Astrocyte (in vitro differentiated cells and primary cell): Measurements from ENCODE around the gene TMEM138. TPM values are rescaled to one million over a fixed set of nuclear protein-coding genes. Genes with fewer than 3 reads are reported as not detected.

Experiments used
- DNase-seq: peaks from one replicate; pipeline ENCODE4 v3.0.0-alpha.2; 2010; ENCODE audit warnings: low read depth
- FAIRE-seq: peaks from 2 replicates; lab custom pipeline; 2011; peaks lifted over from hg19 to GRCh38; lab: Jason Lieb, UNC
- H2AFZ ChIP-seq: 2 replicates; pipeline ENCODE4 v1.6.0; 2012; ENCODE audit warnings: low read depth, low read length, inconsistent platforms
- H3K27ac ChIP-seq: 2 replicates; pipeline ENCODE4 v1.5.1; 2011; ENCODE audit warnings: low read depth, low read length, inconsistent platforms
- H3K27me3 ChIP-seq: 2 replicates; pipeline ENCODE4 v1.6.0; 2011; ENCODE audit warnings: low read length, inconsistent platforms; ENCODE audit not compliant: insufficient read depth
- H3K36me3 ChIP-seq: 2 replicates; pipeline ENCODE4 v1.5.1; 2011; ENCODE audit warnings: low read length, inconsistent platforms; ENCODE audit not compliant: insufficient read depth
- H3K4me1 ChIP-seq: 2 replicates; pipeline ENCODE4 v1.5.1; 2011; ENCODE audit warnings: low read length, inconsistent platforms; ENCODE audit not compliant: insufficient read depth
- H3K4me2 ChIP-seq: 2 replicates; pipeline ENCODE4 v1.6.0; 2012; ENCODE audit warnings: low read length, inconsistent platforms
- H3K4me3 ChIP-seq: 2 replicates; pipeline ENCODE4 v1.5.1; 2011; ENCODE audit warnings: low read depth, mild to moderate bottlenecking, low read length, inconsistent platforms; ENCODE audit not compliant: insufficient read depth
- H3K79me2 ChIP-seq: 2 replicates; pipeline ENCODE4 v1.6.0; 2012; ENCODE audit warnings: mild to moderate bottlenecking, low read length, inconsistent platforms; ENCODE audit not compliant: insufficient read depth
- H3K9ac ChIP-seq: 2 replicates; pipeline ENCODE4 v1.6.0; 2012; ENCODE audit warnings: mild to moderate bottlenecking, low read length, inconsistent platforms
- H3K9me3 ChIP-seq: 2 replicates; pipeline ENCODE4 v1.5.1; 2012; ENCODE audit warnings: low read depth, mild to moderate bottlenecking, low read length, inconsistent platforms; ENCODE audit not compliant: insufficient read depth
- H4K20me1 ChIP-seq: 2 replicates; pipeline ENCODE4 v1.6.0; 2012; ENCODE audit warnings: low read length, inconsistent platforms; ENCODE audit not compliant: insufficient read depth
- H3K27ac Mint-ChIP-seq: one replicate; pipeline ENCODE4 v1.8.0; 2021; ENCODE audit warnings: mild to moderate bottlenecking, mixed read lengths; ENCODE audit not compliant: unreplicated experiment
- H3K27me3 Mint-ChIP-seq: one replicate; pipeline ENCODE4 v1.8.0; 2021; ENCODE audit warnings: low read depth, mixed read lengths; ENCODE audit not compliant: unreplicated experiment
- H3K36me3 Mint-ChIP-seq: one replicate; pipeline ENCODE4 v1.8.0; 2021; ENCODE audit warnings: low read depth, mixed read lengths; ENCODE audit not compliant: unreplicated experiment
- H3K4me1 Mint-ChIP-seq: one replicate; pipeline ENCODE4 v1.8.0; 2021; ENCODE audit warnings: low read depth, mixed read lengths; ENCODE audit not compliant: unreplicated experiment
- H3K4me3 Mint-ChIP-seq: one replicate; pipeline ENCODE4 v1.8.0; 2021; ENCODE audit warnings: mild to moderate bottlenecking, moderate library complexity, mixed read lengths; ENCODE audit not compliant: unreplicated experiment
- H3K9me3 Mint-ChIP-seq: one replicate; pipeline ENCODE4 v1.8.0; 2021; ENCODE audit warnings: mild to moderate bottlenecking, mixed read lengths; ENCODE audit not compliant: unreplicated experiment
- CTCF ChIP-seq: IDR thresholded peaks from 2 replicates; pipeline ENCODE4 v1.5.1; 2011; ENCODE audit warnings: low read depth, mild to moderate bottlenecking, inconsistent platforms, low read length, moderate library complexity; ENCODE audit not compliant: insufficient read depth
- EZH2 ChIP-seq: IDR thresholded peaks from 2 replicates; pipeline ENCODE4 v1.6.1; 2012; ENCODE audit warnings: mild to moderate bottlenecking, low read length, inconsistent platforms; ENCODE audit not compliant: insufficient read depth
- total RNA-seq: library from RNA; stranded (reverse); gene quantifications from 2 replicates; pipeline ENCODE4 v1.2.1, GENCODE V29; 2021

TMEM138 gene
- total RNA-seq, 1 donor from 2014 or later, result 36.8 TPM

GRCh38 chr11:61338783-61339489 lies 23.2 kb upstream of the TMEM138 start:
- Histone ChIP-seq H3K27ac (no peak overlapping the region), H3K36me3 (no peaks in the 10 kb centered on the region), H2AFZ (no peak overlapping the region), H3K4me3 (no peak overlapping the region), H4K20me1 (no peaks in the 10 kb centered on the region), H3K9ac (no peak overlapping the region), H3K9me3 (no peaks in the 10 kb centered on the region), H3K27me3 (no peaks in the 10 kb centered on the region), H3K4me2 (no peak overlapping the region), H3K4me1 (peaks cover 10% of the 10 kb centered on the region), H3K79me2 (no peaks in the 10 kb centered on the region)
- DNase-seq (no peak), FAIRE-seq (no peak)
- H3K36me3 Mint-ChIP-seq, result peaks cover 17% of the 10 kb centered on the region
- H3K4me1 Mint-ChIP-seq, result peaks cover 6% of the 10 kb centered on the region
- TF ChIP-seq CTCF (no peak), EZH2 (no peak)
- H3K27me3 Mint-ChIP-seq, result peaks cover 6% of the 10 kb centered on the region
- no peak overlapping the region for H3K4me3 Mint-ChIP-seq
- H3K27ac Mint-ChIP-seq, result no peak overlapping the region
- no peaks in the 10 kb centered on the region for H3K9me3 Mint-ChIP-seq

GRCh38 chr11:61339490-61339878 lies 22.7 kb upstream of the TMEM138 start:
- FAIRE-seq (no peak), DNase-seq (no peak)
- Histone ChIP-seq H3K4me2 (no peak overlapping the region), H2AFZ (no peak overlapping the region), H3K36me3 (no peaks in the 10 kb centered on the region), H3K79me2 (no peaks in the 10 kb centered on the region), H3K27ac (no peak overlapping the region), H3K27me3 (no peaks in the 10 kb centered on the region), H3K9ac (no peak overlapping the region), H3K4me1 (peaks cover 5% of the 10 kb centered on the region), H3K4me3 (no peak overlapping the region), H4K20me1 (no peaks in the 10 kb centered on the region), H3K9me3 (no peaks in the 10 kb centered on the region)
- H3K4me3 Mint-ChIP-seq, result no peak overlapping the region
- H3K9me3 Mint-ChIP-seq, result no peaks in the 10 kb centered on the region
- H3K4me1 Mint-ChIP-seq, result peaks cover under 1% of the 10 kb centered on the region
- H3K27me3 Mint-ChIP-seq, result peaks cover 7% of the 10 kb centered on the region
- no peak overlapping the region for H3K27ac Mint-ChIP-seq
- TF ChIP-seq CTCF (no peak), EZH2 (no peak)
- H3K36me3 Mint-ChIP-seq, result peaks cover 17% of the 10 kb centered on the region

GRCh38 chr11:61340979-61341378 lies 21.2 kb upstream of the TMEM138 start:
- H2AFZ ChIP-seq, result no peak overlapping the region
- H3K27ac ChIP-seq, result no peak overlapping the region
- peaks cover 17% of the 10 kb centered on the region for H3K36me3 Mint-ChIP-seq
- no peak overlapping the region for H3K4me2 ChIP-seq
- H3K27ac Mint-ChIP-seq, result no peak overlapping the region
- no peak overlapping the region for H3K9ac ChIP-seq
- H3K4me3 Mint-ChIP-seq, result no peak overlapping the region
- TF ChIP-seq EZH2 (no peak), CTCF (no peak)
- no peaks in the 10 kb centered on the region for H3K4me1 Mint-ChIP-seq
- H3K9me3 Mint-ChIP-seq, result no peaks in the 10 kb centered on the region
- no peaks in the 10 kb centered on the region for H3K4me1 ChIP-seq
- H3K4me3 ChIP-seq, result no peak overlapping the region
- H4K20me1 ChIP-seq, result no peaks in the 10 kb centered on the region
- no peaks in the 10 kb centered on the region for H3K27me3 ChIP-seq
- DNase-seq (no peak), FAIRE-seq (no peak)
- no peaks in the 10 kb centered on the region for H3K9me3 ChIP-seq
- H3K36me3 ChIP-seq, result no peaks in the 10 kb centered on the region
- peaks cover 10% of the 10 kb centered on the region for H3K27me3 Mint-ChIP-seq
- no peaks in the 10 kb centered on the region for H3K79me2 ChIP-seq
